ENCODE results near the gene ARGLU1.

- TF ChIP-seq CTCF (IDR thresholded peaks at IDR 0.05) (no peak), POLR2A (IDR thresholded peaks at IDR 0.05) (no peak), POLR2AphosphoS5 (IDR thresholded peaks at IDR 0.05) (no peak)
Measured at GRCh38 chr13:106616729-106617128, 48.8 kb upstream of the ARGLU1 start.

Measured in breast epithelium (tissue), 3 donors.